GM18867 (cell line): Measurements from ENCODE around the gene RPL29.

Source experiments
- ATAC-seq: cut with Tn5 transposase; IDR thresholded peaks from one replicate; pipeline ENCODE4 v1.9.1; 2021; ENCODE audit warnings: mild to moderate bottlenecking, moderate library complexity; ENCODE audit not compliant: unreplicated experiment

The RPL29 gene

GRCh38 chr3:51983578-51984268 lies 12.0 kb downstream of the RPL29 start:
- ATAC-seq = no peak

DNA sequence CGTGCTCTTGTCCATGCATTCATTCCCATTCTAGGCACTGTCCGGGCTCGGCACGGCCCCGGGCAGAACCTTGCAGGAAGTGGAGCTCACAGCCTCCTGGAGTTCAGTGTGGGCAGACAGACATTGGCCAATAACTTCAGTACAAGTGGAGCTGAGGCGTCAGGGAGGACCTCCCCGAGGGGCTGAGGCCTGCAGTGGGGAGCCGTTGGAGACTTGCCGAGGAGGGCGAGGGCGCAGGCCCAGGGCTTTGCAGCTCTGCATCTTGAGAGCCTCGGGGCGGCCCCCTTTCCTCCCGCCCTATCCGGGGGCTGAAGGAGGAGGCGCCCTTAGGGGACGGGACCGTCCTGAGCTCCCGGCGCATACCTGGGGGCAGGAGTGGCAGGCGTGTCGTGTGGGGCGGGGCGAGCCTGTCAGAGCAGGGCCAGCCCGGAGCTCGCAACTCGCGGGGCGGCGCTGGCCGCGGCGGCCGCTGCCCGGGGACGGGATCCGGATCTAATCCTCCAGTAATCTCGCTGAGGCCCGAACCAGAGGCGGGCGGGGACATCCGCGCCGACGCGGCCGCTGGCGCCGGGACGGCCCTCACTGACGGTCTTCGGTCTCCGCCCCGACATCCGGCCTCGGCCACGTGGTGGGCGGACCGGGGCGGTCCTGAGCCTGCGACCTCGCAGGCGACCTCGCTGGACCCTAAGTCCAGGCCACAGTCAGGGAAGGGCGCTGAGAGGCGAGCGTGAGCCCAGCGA lies 12.7 kb downstream of the RPL29 start, which contains the start of gene ACY1:
Gene ACY1, plus strand, starts transcription at position 698 of the 740 bp plus-strand sequence. CDS start 530 bp downstream, outside the sequence.
- peak; percentile 78 for ATAC-seq

DNA sequence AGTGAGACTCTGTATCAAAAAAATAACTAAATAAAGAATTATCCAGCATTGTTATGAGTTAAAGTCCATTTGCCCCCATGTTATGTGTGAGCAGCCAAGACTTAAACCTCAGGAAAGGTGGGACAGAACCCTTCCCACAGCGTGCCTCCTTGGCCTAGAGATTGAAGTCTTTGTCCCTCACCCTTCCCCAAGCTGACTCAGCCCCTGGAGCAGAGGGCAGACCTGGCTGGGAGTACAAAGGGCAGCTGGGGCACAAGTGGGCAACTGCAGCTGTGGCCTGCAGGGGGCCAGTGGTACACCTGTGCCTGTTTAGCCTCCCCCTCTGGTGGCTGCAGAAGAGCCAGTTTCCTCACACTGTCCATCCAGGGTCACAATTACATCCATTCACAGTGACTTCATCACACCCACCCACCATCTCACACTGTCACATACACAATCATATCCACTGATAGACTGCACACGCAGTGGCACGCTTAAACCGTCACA lies 13.3 kb downstream of the RPL29 start:
- ATAC-seq = peak; percentile 46

DNA sequence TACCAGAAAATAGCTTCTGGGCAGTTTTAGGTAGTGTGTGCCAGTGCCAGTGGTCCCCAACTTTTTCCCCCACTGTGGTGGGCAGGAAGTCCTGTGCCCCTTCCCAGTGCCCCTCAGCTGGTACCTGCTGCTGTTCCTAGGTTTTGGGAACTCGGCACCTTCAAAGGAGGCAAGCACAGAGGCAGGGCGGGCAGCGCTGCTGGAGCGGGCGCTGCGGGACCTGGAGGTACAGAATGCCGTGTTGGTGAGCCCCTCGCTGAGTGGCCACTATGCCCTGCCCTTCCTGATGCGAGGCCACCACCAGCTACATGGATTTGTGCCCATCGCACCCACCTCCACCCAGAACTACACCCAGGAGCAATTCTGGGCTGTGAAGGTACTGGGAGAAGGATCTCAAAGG lies 15.4 kb downstream of the RPL29 start:
- no peak for ATAC-seq

GRCh38 chr3:51978143-51978502 lies 17.6 kb downstream of the RPL29 start:
- no peak for ATAC-seq

DNA sequence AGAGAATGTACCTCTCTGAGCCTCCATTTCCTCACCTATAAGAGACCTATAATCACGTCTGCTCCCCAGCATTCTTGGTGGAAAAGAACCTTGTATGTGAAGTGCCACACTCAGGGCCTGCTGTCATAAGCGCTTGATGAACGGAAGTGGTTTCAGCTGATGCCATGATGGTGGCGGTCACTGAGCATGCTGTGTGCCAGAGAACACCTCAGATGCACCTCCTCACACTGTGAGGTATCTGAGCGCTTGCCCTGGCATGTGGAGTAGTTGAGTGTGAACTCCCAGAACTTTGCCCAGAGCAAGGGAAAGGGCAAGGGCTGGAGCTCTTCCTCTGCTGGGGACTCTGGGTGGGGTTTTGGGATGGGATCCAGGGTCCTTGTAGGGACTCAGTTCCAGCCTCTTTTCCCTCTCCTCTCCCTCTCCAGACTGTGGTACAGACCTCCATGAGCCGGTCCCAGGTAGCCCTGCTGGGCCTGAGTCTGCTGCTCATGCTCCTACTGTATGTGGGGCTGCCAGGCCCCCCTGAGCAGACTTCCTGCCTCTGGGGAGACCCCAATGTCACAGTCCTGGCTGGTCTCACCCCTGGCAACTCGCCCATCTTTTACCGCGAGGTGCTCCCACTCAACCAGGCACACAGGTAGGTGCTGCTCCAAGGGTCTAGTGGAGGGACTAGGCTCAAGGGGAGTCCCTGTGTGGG lies 18.1 kb downstream of the RPL29 start:
- no peak for ATAC-seq

GRCh38 chr3:51975852-51976549 lies 19.7 kb downstream of the RPL29 start:
- no peak for ATAC-seq

DNA sequence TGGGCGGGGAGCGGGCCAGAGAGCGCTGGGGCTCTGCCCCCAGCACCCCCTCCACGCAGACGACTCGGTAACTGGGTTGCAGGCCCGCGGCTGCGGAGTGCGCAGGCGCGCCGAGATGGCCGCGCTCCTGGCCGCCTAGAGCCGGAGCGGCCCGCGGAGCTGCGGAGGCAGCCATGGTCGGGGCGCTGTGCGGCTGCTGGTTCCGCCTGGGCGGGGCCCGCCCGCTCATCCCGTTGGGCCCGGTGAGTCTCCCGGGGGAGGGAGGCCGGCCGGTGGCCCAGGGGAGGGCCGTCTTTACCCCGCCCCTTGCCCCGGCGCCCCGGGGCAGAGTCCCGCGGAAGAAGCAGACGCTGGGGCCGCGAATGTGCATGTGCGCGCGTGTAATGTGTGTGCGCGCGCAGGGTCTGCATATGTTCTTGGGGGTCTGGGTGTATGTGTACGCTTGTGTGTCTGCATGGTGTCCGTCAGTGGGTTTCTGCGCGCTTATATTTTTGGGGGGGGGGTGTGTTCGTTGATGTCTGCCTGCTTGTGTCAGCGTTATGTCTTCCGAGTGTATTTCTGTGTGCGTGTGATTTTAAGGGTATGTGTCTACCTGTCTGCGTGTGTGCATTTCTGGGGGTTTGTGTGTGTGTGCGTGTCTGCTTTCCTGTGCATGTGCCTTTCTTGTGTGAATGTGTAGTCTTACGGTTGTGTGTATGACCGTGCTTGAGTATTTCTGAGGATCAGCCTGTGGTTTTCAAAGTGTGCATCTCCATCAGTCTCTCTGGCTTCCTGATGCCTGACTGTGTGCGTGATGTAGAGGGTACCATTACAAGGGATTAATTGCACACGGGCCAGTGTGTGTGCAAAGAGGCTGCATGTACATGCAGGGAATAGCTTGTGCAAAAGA lies 20.5 kb downstream of the RPL29 start, which contains the start of gene ABHD14A:
Gene ABHD14A, plus strand, starts transcription at position 102 of the 889 bp plus-strand sequence. Its CDS starts 72 bp downstream, at position 174.
- ATAC-seq = peak; percentile 65

- ATAC-seq = peak; percentile 12
Measured at GRCh38 chr3:51974277-51974962, 21.3 kb downstream of the RPL29 start.

GRCh38 chr3:51971350-51971749 lies 24.3 kb downstream of the RPL29 start:
- ATAC-seq = no peak

DNA sequence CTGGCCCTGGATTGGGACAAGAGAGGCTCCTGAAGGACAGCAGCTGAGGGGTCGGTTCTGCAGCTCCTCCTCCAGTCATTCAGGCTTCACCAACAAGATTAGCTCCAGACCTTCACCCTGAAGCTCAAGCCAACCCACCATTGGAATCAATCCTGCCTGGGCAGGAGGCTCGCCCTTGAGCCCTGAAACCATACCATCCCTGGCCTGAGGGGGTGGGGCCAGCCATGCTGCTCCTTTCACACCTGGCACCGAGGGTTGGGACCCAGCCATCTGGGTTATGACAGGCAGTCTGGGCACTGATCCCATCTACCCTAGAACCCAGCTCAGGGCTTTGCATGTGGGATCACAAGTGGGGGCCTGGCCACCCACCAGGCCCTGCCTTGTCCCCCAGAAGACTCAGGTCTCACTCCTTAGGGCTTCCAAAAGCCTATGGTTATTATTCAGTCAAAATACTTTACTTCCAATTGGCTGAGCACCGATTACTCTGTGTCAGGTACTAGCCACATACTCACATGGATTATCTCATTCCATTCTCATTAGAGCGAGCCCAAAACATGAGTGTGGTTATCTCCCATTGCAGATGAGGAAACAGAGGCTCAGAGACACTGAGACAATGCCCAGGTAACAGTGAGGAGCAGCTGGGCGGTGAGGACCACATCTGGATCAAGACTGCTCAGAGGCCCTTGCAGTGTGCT lies 24.9 kb downstream of the RPL29 start:
- ATAC-seq = no peak

DNA sequence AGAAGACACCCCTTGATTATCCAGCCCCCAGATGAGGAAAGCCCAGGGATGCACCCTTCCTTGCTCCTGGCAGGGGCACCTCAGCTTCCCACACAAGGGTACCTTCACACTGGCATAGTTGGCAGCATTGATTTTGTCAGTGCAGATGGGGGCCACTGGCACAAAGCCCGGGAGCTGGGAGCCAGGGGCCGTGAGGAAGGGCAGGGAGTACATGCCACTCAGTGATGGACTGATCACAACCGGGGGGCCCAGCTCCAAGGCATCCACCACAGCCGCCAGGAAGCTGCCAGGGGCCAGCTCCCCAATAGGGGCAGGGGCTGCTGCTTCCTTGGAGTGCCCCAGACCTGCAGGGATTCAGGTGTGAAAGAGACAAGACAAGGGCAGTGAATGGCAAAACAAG lies 25.9 kb downstream of the RPL29 start:
- ATAC-seq = no peak

GRCh38 chr3:51968883-51969678 lies 26.6 kb downstream of the RPL29 start:
- no peak for ATAC-seq

- ATAC-seq = no peak
Measured at GRCh38 chr3:51968170-51968775, 27.4 kb downstream of the RPL29 start.

GRCh38 chr3:51967384-51968169 lies 28.1 kb downstream of the RPL29 start, which contains the start of gene PCBP4:
PCBP4 (minus strand) TSS chr3:51967454; CDS start chr3:51961240, 6,214 bp downstream.
- ATAC-seq = peak; percentile 56

- ATAC-seq = no peak
Measured at GRCh38 chr3:51966922-51967383, 28.7 kb downstream of the RPL29 start.
